Activated CD8-positive, alpha-beta memory T cell treated with anti-CD3 and anti-CD28 coated beads, Interleukin-2, amount 10 ng/mL, durations not matched to agents 7 days and 5 days (primary cell): Measurements from ENCODE around the gene GLYATL1B. TPM values are rescaled to one million over a fixed set of nuclear protein-coding genes. Genes with fewer than 3 reads are reported as not detected.
A peak's percentile ranks its signal among the peaks of the same experiment; 100 is the strongest.
"Not testable (repeated sequence)": the region's sequence is repeated elsewhere in the genome, so short reads cannot be mapped to it uniquely, and the experiment has no call there.

ENCODE experiments used
- ATAC-seq: fragments of 150-1000 bp; cut with Tn5 transposase; one replicate; pipeline ENCODE4 v1.10.0; 2021; ENCODE audit warnings: moderate library complexity
- CTCF ChIA-PET: fragments of 350-600 bp; sonication (Branson Sonifier 250); formaldehyde crosslinking; loops from one replicate; lab custom pipeline; 2021; ENCODE audit warnings: antibody characterized with exemption; lab: Charles Lee
- DNase-seq: peaks from one replicate; pipeline ENCODE4 v3.0.0-alpha.2; 2020
- H3K27ac Mint-ChIP-seq: one replicate; pipeline ENCODE4 v1.8.0; 2021; ENCODE audit warnings: mild to moderate bottlenecking, mixed read lengths
- H3K27me3 Mint-ChIP-seq: one replicate; pipeline ENCODE4 v1.8.0; 2021; ENCODE audit warnings: mixed read lengths
- H3K36me3 Mint-ChIP-seq: one replicate; pipeline ENCODE4 v1.8.0; 2021; ENCODE audit warnings: mild to moderate bottlenecking, mixed read lengths
- H3K4me1 Mint-ChIP-seq: one replicate; pipeline ENCODE4 v1.8.0; 2021; ENCODE audit warnings: mixed read lengths
- H3K4me3 Mint-ChIP-seq: one replicate; pipeline ENCODE4 v1.8.0; 2021; ENCODE audit warnings: mild to moderate bottlenecking, moderate library complexity, mixed read lengths
- H3K9me3 Mint-ChIP-seq: one replicate; pipeline ENCODE4 v1.8.0; 2022; ENCODE audit warnings: low read depth, mixed read lengths
- total RNA-seq, 2 experiments: library from RNA; stranded (reverse); gene quantifications; one replicate each; pipeline ENCODE4 v1.2.3, GENCODE V29; 2021

Gene GLYATL1B
- total RNA-seq, 2 experiments from 2014 or later = not detected

DNA sequence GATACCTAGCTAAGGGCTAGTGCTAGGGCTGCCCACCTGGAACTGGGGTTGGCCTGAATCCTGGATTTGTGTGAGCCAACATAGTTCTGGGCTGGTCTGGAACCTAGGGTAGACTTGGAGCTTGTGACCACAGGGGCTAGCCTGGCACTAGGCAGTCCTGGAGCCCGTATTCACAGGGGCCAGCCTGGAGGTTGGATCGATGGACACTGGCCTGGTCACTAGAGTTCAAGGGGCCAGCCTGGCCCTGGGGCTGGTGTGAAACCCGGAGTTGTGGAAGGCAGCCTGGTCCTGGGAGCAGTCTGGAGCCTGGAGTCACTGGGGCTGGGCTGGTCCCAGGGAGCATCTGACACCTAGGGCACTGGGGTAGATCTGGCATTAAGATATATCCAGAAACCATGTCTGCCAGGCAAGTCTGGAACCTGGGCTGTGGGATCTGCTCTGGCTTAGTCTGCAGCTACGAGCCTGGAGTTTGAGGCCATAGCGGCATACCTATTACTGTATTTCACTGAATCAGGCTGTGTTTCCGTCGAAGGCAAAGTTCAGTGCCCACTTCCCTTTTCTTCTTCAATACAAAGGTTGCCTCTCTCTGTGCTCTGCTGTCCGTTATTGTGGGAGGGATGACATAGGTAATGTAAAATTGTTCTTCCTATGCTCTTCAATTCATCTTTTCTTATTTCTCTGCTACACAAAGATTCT is 9.1 kb upstream of the GLYATL1B start:
- Mint-ChIP-seq H3K27ac (no peak overlapping the region), H3K36me3 (no peaks in the 10 kb centered on the region), H3K27me3 (peaks cover 41% of the 10 kb centered on the region), H3K4me1 (peaks cover 3% of the 10 kb centered on the region), H3K4me3 (no peak overlapping the region), H3K9me3 (no peaks in the 10 kb centered on the region)
- CTCF ChIA-PET = no interaction called here
- no peak for DNase-seq
- no peak for ATAC-seq

DNA sequence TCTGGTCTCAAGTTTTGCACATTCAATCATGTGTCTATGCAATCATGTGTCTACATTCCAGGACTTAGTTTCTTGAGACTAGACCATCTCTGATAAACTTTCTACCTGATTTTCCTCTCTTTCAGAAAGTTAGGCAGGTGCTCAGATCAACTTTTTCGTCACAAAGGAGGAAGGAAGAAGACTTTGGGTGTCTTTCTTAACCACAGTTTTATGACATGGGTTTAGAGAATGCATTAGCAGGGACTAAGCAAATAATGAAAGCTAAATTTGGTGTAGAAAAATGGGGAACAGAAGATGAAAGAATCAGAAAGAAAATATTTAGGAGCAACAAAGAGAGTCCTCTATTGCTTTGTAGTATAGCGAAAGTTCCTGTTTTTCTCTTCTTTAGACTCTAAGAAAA is 7.7 kb upstream of the GLYATL1B start:
- H3K36me3 Mint-ChIP-seq = no peaks in the 10 kb centered on the region

DNA sequence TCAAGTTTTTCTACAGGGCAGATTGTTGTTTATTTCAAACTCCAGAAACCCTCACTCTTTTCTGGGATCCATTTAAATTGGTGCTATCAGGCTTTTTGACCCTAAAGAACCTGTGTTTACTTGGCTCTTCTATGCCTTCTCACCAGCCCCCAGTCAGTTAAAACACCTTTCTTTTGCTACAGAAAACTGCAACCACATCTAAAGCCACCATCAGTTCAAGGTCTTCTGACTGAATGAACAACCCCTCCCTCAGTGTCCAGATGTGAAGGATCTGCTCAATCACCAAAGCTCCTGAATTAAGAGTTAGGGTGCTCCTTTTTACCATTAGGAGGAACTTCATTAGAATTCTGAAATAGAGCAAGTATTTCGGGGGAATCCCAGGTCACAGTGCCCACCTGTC is 7.0 kb upstream of the GLYATL1B start:
- no peak overlapping the region for H3K27ac Mint-ChIP-seq
- H3K36me3 Mint-ChIP-seq = no peaks in the 10 kb centered on the region
- peaks cover 3% of the 10 kb centered on the region for H3K4me1 Mint-ChIP-seq
- no peak for ATAC-seq
- CTCF ChIA-PET = interaction anchor here (0.7 to 1.2 kb wide), 2 partner anchors 25 to 57 kb away, joined by 3 to 6 read pairs; no protein-coding TSS in a partner anchor
- H3K9me3 Mint-ChIP-seq = no peaks in the 10 kb centered on the region
- no peak for DNase-seq
- peaks cover 36% of the 10 kb centered on the region for H3K27me3 Mint-ChIP-seq
- H3K4me3 Mint-ChIP-seq = no peak overlapping the region

More for the DNA sequence above, 7.7 kb upstream of the GLYATL1B start:
- Mint-ChIP-seq H3K4me3 (no peak overlapping the region), H3K27me3 (peaks cover 36% of the 10 kb centered on the region), H3K9me3 (no peaks in the 10 kb centered on the region), H3K4me1 (peaks cover 3% of the 10 kb centered on the region), H3K27ac (no peak overlapping the region)
- ATAC-seq (no peak), DNase-seq (no peak)
- CTCF ChIA-PET = interaction anchor here (0.7 to 1.2 kb wide), 2 partner anchors 25 to 57 kb away, joined by 3 to 6 read pairs; no protein-coding TSS in a partner anchor

DNA sequence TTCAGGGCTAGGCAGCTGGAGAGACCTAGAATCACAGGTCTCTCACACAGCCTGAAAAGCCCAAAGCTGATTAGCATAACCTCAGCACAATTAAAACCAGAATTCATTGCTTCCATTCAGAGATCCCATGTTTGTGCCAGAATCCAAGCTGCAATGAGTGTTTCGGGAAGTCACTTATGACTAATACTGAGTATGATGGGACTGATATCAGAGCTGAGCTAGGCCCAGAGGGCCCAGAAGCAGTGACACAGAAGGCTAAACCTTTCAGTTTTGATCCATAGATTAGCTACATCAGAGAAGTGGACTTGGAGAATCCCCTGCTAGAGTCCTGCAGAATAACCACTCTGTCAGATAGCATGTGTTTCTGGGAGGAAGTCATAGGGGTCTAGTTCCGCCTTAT is 5.7 kb upstream of the GLYATL1B start:
- H3K36me3 Mint-ChIP-seq, H3K9me3 Mint-ChIP-seq, DNase-seq, ATAC-seq, H3K27ac Mint-ChIP-seq, H3K4me1 Mint-ChIP-seq, CTCF ChIA-PET, H3K4me3 Mint-ChIP-seq: not testable (repeated sequence)
- H3K27me3 Mint-ChIP-seq = peaks cover 28% of the 10 kb centered on the region

DNA sequence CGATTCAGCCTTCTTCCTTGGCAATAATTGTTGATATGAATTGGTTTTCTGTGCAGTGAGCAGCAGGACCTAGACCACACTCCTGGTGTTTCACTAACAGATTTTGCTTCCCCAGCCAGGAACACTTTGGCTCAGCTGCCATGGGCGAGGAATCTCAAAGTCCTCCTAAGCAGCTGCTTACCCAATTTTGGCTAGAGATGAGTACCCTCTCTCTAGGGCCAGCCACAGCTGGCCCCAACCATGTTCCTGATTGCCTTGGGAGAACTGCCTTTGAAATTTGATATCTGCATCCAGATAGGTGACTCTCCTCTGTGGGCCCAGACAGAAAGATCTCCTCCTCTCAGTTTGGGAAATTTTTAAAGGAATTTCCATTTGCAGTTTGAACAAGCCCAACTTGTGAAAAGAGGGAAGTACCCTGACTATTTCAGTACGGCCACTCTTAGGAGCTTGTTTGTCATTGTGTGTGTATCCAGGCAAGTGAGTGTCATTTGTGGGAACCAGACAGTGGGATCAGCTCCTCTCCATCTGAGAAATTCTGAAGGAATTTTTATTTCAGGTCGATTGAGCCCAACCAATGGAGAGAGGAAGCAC is 4.6 kb upstream of the GLYATL1B start:
- DNase-seq, ATAC-seq, CTCF ChIA-PET, H3K27ac Mint-ChIP-seq, H3K36me3 Mint-ChIP-seq, H3K4me1 Mint-ChIP-seq, H3K4me3 Mint-ChIP-seq, H3K9me3 Mint-ChIP-seq: not testable (repeated sequence)
- peaks cover 27% of the 10 kb centered on the region for H3K27me3 Mint-ChIP-seq

DNA sequence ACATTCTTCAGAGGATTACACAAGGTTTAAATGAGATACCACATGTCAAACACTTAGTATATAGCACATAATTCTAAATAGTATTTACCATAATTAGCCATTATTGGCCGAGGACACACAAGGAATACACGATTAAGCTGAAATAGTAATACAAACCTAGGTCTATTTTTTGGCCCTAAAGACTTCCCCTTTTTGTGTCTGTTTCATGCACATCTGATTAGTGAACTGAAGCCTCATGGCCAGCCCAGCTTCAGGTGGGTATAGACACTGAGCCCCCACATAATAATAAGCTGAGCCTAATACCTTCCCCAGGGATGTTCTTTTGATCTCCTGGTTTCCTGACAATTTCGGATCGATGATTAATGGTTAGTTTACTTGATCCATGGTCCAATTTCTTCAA is 2.1 kb downstream of the GLYATL1B start:
- Mint-ChIP-seq H3K9me3 (no peaks in the 10 kb centered on the region), H3K36me3 (no peaks in the 10 kb centered on the region), H3K4me3 (no peak overlapping the region), H3K4me1 (no peaks in the 10 kb centered on the region), H3K27ac (no peak overlapping the region), H3K27me3 (peaks cover 40% of the 10 kb centered on the region)
- CTCF ChIA-PET = interaction anchor here (1.2 to 1.7 kb wide), 2 partner anchors 9 to 70 kb away, joined by 3 to 4 read pairs; no protein-coding TSS in a partner anchor
- DNase-seq (no peak), ATAC-seq (no peak)

DNA sequence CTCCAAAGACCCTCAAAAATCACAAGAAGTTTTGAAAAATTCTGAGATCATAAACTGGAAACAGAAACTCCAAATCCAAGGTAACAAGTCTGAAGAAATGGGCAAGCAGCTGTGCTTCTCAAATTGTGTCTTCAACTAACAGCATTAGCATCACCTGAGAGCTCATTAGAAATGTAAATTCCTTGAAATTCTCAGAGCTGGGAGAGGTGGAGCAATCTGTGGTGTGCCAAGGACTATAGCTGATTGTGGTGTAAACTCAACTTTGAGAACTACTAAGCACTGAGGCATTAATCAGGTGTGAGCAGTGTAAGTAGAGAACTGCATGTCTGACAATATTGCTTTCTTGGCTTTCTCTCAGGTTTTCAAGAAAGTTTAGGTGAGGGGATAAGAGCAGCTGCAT is 7.5 kb downstream of the GLYATL1B start:
- not testable (repeated sequence) for ATAC-seq
- CTCF ChIA-PET = interaction anchor here (0.9 to 1.4 kb wide), 2 partner anchors 65 to 336 kb away, joined by 3 to 4 read pairs; no protein-coding TSS in a partner anchor

DNA sequence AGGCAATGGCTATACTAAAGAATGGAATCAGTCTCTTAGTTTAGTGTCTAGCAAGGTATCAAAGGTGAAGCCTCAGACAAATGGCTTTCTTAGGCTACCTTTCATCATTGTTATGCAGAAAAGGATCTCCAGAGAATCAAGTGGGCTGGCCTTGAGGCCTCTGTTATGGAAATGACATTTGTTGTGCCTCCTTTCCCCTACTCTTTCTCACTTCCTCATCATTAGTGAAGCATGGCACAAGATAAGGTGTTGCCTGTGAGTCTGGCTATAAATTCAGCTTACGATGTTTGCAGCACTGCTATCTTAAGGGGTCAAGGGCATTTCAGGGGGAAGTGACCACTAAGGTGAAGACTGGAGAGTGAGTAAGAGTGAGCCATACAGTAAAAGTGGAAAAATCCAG is 9.1 kb downstream of the GLYATL1B start:
- not testable (repeated sequence) for H3K9me3 Mint-ChIP-seq, H3K4me3 Mint-ChIP-seq, ATAC-seq, DNase-seq, H3K36me3 Mint-ChIP-seq, H3K27ac Mint-ChIP-seq, H3K4me1 Mint-ChIP-seq
- peaks cover 44% of the 10 kb centered on the region for H3K27me3 Mint-ChIP-seq
- CTCF ChIA-PET = interaction anchor here (0.8 to 3.8 kb wide), 4 partner anchors 12 to 410 kb away, joined by 3 to 17 read pairs (median 6); partner anchors contain the start of gene FAM111B

More for the DNA sequence above, 7.5 kb downstream of the GLYATL1B start:
- not testable (repeated sequence) for H3K9me3 Mint-ChIP-seq, H3K4me1 Mint-ChIP-seq, H3K36me3 Mint-ChIP-seq, DNase-seq, H3K27ac Mint-ChIP-seq, H3K4me3 Mint-ChIP-seq
- H3K27me3 Mint-ChIP-seq = peaks cover 41% of the 10 kb centered on the region

DNA sequence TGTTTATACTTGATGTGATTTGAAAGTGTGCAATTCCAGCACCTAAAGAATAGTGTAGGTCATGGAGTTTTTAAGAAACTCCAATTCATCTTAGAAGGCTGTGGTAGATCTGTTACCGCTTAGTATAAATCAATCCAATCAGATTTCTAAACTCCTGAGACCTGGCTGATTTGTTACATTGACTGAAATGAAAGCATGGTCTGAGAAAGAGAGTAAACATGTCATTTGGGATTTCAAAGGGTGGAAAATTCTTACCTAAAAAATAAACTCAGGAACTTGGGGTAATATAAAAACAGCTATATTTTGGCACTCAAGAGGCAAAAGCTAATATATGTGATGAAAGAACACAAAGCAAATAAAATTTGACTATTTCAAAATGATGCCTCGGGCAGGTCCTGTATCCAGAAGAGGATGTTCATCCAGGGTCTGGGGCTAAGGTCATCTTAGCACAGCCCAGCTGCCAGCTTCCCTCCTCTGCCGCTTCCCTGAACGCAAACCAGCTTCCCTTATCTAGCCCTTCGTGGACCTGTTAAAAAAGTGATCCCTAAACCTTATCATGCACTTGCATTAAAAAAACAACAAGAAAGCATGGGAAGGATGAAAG is 10.0 kb downstream of the GLYATL1B start:
- not testable (repeated sequence) for H3K4me3 Mint-ChIP-seq, H3K36me3 Mint-ChIP-seq, H3K4me1 Mint-ChIP-seq, H3K9me3 Mint-ChIP-seq, H3K27ac Mint-ChIP-seq, DNase-seq, ATAC-seq
- H3K27me3 Mint-ChIP-seq = peaks cover 47% of the 10 kb centered on the region
- CTCF ChIA-PET = interaction anchor here (0.8 to 3.8 kb wide), 4 partner anchors 11 to 411 kb away, joined by 3 to 17 read pairs (median 8); partner anchors contain the start of gene FAM111B

DNA sequence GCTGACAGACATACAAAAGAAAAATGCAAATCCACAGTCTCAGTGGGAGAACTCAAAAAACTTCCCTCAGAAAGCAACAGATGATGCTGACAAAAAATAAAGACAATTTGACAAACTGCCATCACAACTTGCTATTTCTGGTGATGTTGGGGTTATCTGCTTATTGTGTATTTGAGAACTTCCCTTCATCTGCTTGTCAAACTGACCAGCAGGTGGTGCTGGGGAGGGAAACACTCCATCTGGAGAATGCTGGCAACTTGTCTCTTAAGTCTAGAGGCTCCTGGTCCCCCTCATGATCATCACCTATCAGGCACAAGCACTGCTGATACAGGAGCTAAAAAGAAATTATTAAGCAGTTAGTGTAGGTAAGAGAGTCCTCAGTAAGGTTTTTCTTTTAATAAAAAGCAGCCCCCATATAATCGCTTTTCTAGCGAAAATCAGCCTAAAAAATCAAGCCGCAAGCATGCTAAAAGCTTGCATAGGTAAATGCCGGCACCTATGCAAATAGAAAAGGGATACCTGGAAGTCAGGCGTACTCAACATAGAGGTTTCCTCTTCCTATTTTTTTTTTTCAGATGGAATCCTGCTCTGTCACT is 11.1 kb downstream of the GLYATL1B start:
- Mint-ChIP-seq H3K4me1 (peaks cover 8% of the 10 kb centered on the region), H3K36me3 (no peaks in the 10 kb centered on the region), H3K9me3 (no peaks in the 10 kb centered on the region), H3K27ac (no peak overlapping the region), H3K4me3 (no peak overlapping the region), H3K27me3 (peaks cover 39% of the 10 kb centered on the region)
- CTCF ChIA-PET = interaction anchor here (0.8 to 3.8 kb wide), 5 partner anchors 9 to 75 kb away, joined by 3 to 17 read pairs (median 7); partner anchors contain the start of genes DTX4 and FAM111B
- peak; percentile 78 for DNase-seq
- ATAC-seq = peak; percentile 75

DNA sequence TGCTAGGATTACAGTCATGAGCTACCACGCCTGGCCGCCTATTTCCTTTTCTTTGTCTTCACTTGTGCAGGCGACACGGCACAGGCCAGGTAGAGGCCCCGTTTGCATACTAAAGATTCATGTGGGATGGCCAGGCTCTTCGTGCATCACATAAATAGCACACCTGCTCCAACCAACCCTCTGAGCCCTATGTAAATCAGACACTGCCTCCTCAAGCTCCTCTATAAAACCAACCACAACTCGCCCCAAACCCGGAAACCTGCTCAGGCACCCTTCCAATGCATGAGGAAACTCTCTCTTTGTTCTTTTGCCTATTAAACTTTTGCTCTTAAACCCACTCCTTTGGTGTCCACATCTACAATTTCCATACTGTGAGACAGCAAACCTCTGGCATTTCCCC is 11.8 kb downstream of the GLYATL1B start:
- not testable (repeated sequence) for DNase-seq, H3K9me3 Mint-ChIP-seq, H3K36me3 Mint-ChIP-seq, H3K4me3 Mint-ChIP-seq, H3K27ac Mint-ChIP-seq, ATAC-seq
- Mint-ChIP-seq H3K27me3 (peaks cover 34% of the 10 kb centered on the region), H3K4me1 (peaks cover 14% of the 10 kb centered on the region)
- CTCF ChIA-PET = interaction anchor here (0.8 to 3.8 kb wide), 5 partner anchors 9 to 74 kb away, joined by 3 to 17 read pairs (median 7); partner anchors contain the start of genes DTX4 and FAM111B

DNA sequence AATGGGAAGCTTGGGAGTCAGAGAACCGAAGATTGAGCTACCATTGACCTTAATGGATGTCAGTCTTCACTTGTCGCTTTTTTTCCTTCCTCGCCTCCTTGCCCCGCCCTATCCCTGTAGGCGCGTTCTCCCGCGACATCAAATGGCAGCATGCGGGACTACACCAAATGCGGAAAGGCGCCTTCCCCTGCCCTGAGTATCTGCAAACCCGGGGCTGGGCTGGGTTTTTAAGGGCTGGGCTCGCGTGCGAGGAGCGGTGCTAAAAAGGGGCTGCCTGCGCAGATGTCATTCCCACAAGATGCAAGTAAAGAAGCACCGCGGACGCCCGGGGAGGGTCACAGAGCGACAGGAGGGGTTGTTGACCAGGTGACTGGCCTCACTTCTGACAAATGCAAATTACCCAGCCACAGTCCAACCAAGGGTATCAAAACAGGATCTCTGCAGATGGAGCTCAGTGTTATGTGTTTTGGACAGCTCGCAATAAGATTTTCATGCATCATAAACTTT is 16.2 kb downstream of the GLYATL1B start:
- CTCF ChIA-PET = interaction anchor here (1.4 to 4.6 kb wide), 5 partner anchors 8 to 56 kb away, joined by 4 to 18 read pairs (median 4); partner anchors contain the start of gene FAM111A
- ATAC-seq = peak; percentile 48
- peak; percentile 84 for DNase-seq
- H3K4me1 Mint-ChIP-seq = peaks cover 35% of the 10 kb centered on the region
- no peak overlapping the region for H3K27ac Mint-ChIP-seq
- peaks cover 2% of the 10 kb centered on the region for H3K36me3 Mint-ChIP-seq
- peak overlapping the region; percentile 70 for H3K4me3 Mint-ChIP-seq
- no peaks in the 10 kb centered on the region for H3K9me3 Mint-ChIP-seq
- H3K27me3 Mint-ChIP-seq = peaks cover 30% of the 10 kb centered on the region
